Chondrocyte (in vitro differentiated cells): ENCODE data around the gene AMPD2. TPM values are rescaled to one million over a fixed set of nuclear protein-coding genes. Genes with fewer than 3 reads are reported as not detected.

Source experiments
- DNase-seq: peaks from one replicate; pipeline ENCODE4 v3.0.0; 2021; ENCODE audit warnings: mixed read lengths, low spot score
- H3K27ac Mint-ChIP-seq: one replicate; pipeline ENCODE4 v1.8.0; 2021; ENCODE audit warnings: mild to moderate bottlenecking, moderate library complexity, mixed read lengths; ENCODE audit not compliant: unreplicated experiment
- H3K27me3 Mint-ChIP-seq: 2 replicates; pipeline ENCODE4 v1.8.0; 2021; ENCODE audit warnings: low read depth, mixed read lengths
- H3K36me3 Mint-ChIP-seq: 2 replicates; pipeline ENCODE4 v1.8.0; 2021; ENCODE audit warnings: low read depth, mixed read lengths
- H3K4me1 Mint-ChIP-seq: 2 replicates; pipeline ENCODE4 v1.8.0; 2021; ENCODE audit warnings: low read depth, mild to moderate bottlenecking, mixed read lengths
- H3K4me3 Mint-ChIP-seq: one replicate; pipeline ENCODE4 v1.8.0; 2021; ENCODE audit warnings: mild to moderate bottlenecking, moderate library complexity, mixed read lengths; ENCODE audit not compliant: unreplicated experiment
- H3K9me3 Mint-ChIP-seq: 2 replicates; pipeline ENCODE4 v1.8.0; 2021; ENCODE audit warnings: low read depth, mixed read lengths
- CTCF ChIP-seq: fragments of 200-600 bp; sonication (generic); IDR thresholded peaks from 2 replicates; pipeline ENCODE4 v1.5.0; 2021; ENCODE audit warnings: antibody characterized with exemption, mild to moderate bottlenecking, moderate library complexity
- long read RNA-seq: library from polyadenylated mRNA; stranded (forward); transcript quantifications from one replicate; pipeline ENCODE4 v2.0.0, GENCODE V29; 2021
- total RNA-seq: library from RNA; stranded (reverse); gene quantifications from 3 replicates; pipeline ENCODE4 v1.2.1, GENCODE V29; 2021

The AMPD2 gene
- total RNA-seq = 70.6 to 100 TPM (median 74.2 TPM) in 3 replicates
- long read RNA-seq, transcript AMPD2-202 (18 exons, 3,728 nt) = major isoform, 53 of 139 reads
- long read RNA-seq, transcript AMPD2-201 (18 exons, 3,899 nt) = minor isoform, 18 of 139 reads
- long read RNA-seq, partial matches to known transcripts = 30 of 139 reads
- long read RNA-seq, other reads (novel, unspliced or antisense) = 33 of 139 reads

GRCh38 chr1:109619576-109620400 is at the start of gene AMPD2, which contains the start of gene GNAT2:
TSS of gene AMPD2 (plus strand) at chr1:109619837. CDS start at chr1:109621176, 1,339 bp downstream.
TSS of gene GNAT2 (minus strand) at chr1:109619616. CDS start at chr1:109612870, 6,746 bp downstream.
- peak within 1 kb of the TSS; percentile 99 for H3K4me3 Mint-ChIP-seq
- no peak for TF ChIP-seq CTCF
- peak within 1 kb of the TSS; percentile 97 for H3K27ac Mint-ChIP-seq
- no peaks in the 10 kb centered on the region for H3K9me3 Mint-ChIP-seq
- H3K36me3 Mint-ChIP-seq = no peaks in the 10 kb centered on the region
- H3K27me3 Mint-ChIP-seq = no peaks in the 10 kb centered on the region
- H3K4me1 Mint-ChIP-seq = peaks cover 52% of the 10 kb centered on the region
- no peak for DNase-seq

GRCh38 chr1:109570414-109570813 is 49.2 kb upstream of the AMPD2 start:
- DNase-seq = no peak
- H3K36me3 Mint-ChIP-seq = peaks cover 3% of the 10 kb centered on the region
- peaks cover 28% of the 10 kb centered on the region for H3K4me1 Mint-ChIP-seq
- H3K9me3 Mint-ChIP-seq = no peaks in the 10 kb centered on the region
- H3K4me3 Mint-ChIP-seq = no peak overlapping the region
- H3K27ac Mint-ChIP-seq = no peak overlapping the region
- TF ChIP-seq CTCF = no peak
- no peaks in the 10 kb centered on the region for H3K27me3 Mint-ChIP-seq

- Mint-ChIP-seq H3K36me3 (peaks cover 10% of the 10 kb centered on the region), H3K4me3 (no peak overlapping the region), H3K27ac (no peak overlapping the region), H3K27me3 (no peaks in the 10 kb centered on the region), H3K4me1 (peaks cover 7% of the 10 kb centered on the region), H3K9me3 (no peaks in the 10 kb centered on the region)
- no peak for DNase-seq
- TF ChIP-seq CTCF = no peak
Measured at GRCh38 chr1:109573785-109574184, 45.9 kb upstream of the AMPD2 start.

GRCh38 chr1:109578947-109579443 is 40.6 kb upstream of the AMPD2 start:
- peaks cover 14% of the 10 kb centered on the region for H3K4me1 Mint-ChIP-seq
- H3K27ac Mint-ChIP-seq = peak overlapping the region; percentile 91
- no peak for DNase-seq
- H3K36me3 Mint-ChIP-seq = peaks cover 15% of the 10 kb centered on the region
- no peak for TF ChIP-seq CTCF
- H3K4me3 Mint-ChIP-seq = no peak overlapping the region
- H3K9me3 Mint-ChIP-seq = no peaks in the 10 kb centered on the region
- no peaks in the 10 kb centered on the region for H3K27me3 Mint-ChIP-seq

GRCh38 chr1:109579491-109579890 is 40.1 kb upstream of the AMPD2 start:
- H3K27me3 Mint-ChIP-seq = no peaks in the 10 kb centered on the region
- peak overlapping the region; percentile 91 for H3K27ac Mint-ChIP-seq
- TF ChIP-seq CTCF = no peak
- no peak overlapping the region for H3K4me3 Mint-ChIP-seq
- H3K36me3 Mint-ChIP-seq = peaks cover 16% of the 10 kb centered on the region
- no peak for DNase-seq
- no peaks in the 10 kb centered on the region for H3K9me3 Mint-ChIP-seq
- peaks cover 14% of the 10 kb centered on the region for H3K4me1 Mint-ChIP-seq
